ENCODE data around the gene VMP1.

VMP1 gene

GRCh38 chr17:59888145-59888750 is 180.8 kb downstream of the VMP1 start:
- Histone ChIP-seq H3K4me3 (replicated peaks; ENCODE audit: insufficient read depth, low read length) (no peak overlapping the region), H3K27me3 (ENCODE audit: insufficient read depth, poor library complexity, severe bottlenecking) (no peaks in the 10 kb centered on the region), H3K27ac (replicated peaks) (no peak overlapping the region)
- TF ChIP-seq SPI1 (IDR thresholded peaks at IDR 0.05; ENCODE audit: borderline replicate concordance, low read depth) = no peak
- TF ChIP-seq CTCF (IDR thresholded peaks at IDR 0.05; ENCODE audit: insufficient read depth, low read length) = no peak
- no peak for TF ChIP-seq POLR2AphosphoS5 (IDR thresholded peaks at IDR 0.05; ENCODE audit: low read depth)
- TF ChIP-seq GABPA (IDR thresholded peaks at IDR 0.05; ENCODE audit: low read depth) = no peak
- no peak for TF ChIP-seq REST (IDR thresholded peaks at IDR 0.05; ENCODE audit: insufficient replicate concordance, low read depth)
- no peak for DNase-seq (ENCODE audit: low read depth in 1 of 2, low spot score in 1 of 2)

DNA sequence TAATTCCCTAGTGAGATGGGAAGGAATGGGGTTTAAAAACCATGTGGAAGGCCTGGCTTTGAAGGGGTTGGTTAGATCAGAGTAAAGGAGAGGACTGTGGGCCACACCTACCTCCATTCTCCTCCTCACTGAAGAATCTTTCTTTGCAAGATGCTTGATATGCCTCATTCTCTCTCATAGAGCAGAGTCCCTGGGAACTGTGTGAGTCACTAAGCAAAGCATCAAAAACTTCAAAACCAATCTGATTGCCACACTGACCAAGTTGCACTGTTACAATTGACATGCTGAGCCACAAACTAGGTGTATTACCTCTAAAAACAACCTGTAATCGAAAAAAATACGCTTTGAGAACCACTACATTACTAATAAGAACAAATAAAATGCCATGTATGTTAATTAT is 183.3 kb downstream of the VMP1 start:
- Histone ChIP-seq H3K27me3 (ENCODE audit: insufficient read depth, poor library complexity, severe bottlenecking) (no peaks in the 10 kb centered on the region), H3K27ac (replicated peaks) (no peak overlapping the region), H3K4me3 (replicated peaks; ENCODE audit: insufficient read depth, low read length) (no peak overlapping the region)
- TF ChIP-seq CTCF (IDR thresholded peaks at IDR 0.05; ENCODE audit: insufficient read depth, low read length) = no peak
- TF ChIP-seq GABPA (IDR thresholded peaks at IDR 0.05; ENCODE audit: low read depth) = no peak
- no peak for TF ChIP-seq SPI1 (IDR thresholded peaks at IDR 0.05; ENCODE audit: borderline replicate concordance, low read depth)
- TF ChIP-seq REST (IDR thresholded peaks at IDR 0.05; ENCODE audit: insufficient replicate concordance, low read depth) = no peak
- no peak for TF ChIP-seq POLR2AphosphoS5 (IDR thresholded peaks at IDR 0.05; ENCODE audit: low read depth)
- no peak for DNase-seq (ENCODE audit: low read depth in 1 of 2, low spot score in 1 of 2)

Small RNAs within 50 kb of the gene (microRNA-seq; reads per million reads assigned to microRNA genes)
- 434,975 reads per million, percentile 100 among the genes with 10 or more reads in this experiment for gene MIR21
